Upper lobe of right lung (tissue), 1 donor: ENCODE measurements around the gene PROX1. TPM values are rescaled to one million over a fixed set of nuclear protein-coding genes. Genes with fewer than 3 reads are reported as not detected.

Source experiments
- ATAC-seq: fragments of 200-7000 bp; cut with Tn5 transposase; one replicate; pipeline ENCODE4 v1.9.1; 2020; ENCODE audit warnings: mild to moderate bottlenecking, moderate library complexity
- DNase-seq: peaks from one replicate; pipeline ENCODE4 v3.0.0-alpha.2; 2020
- H3K27ac ChIP-seq: fragments of 200-600 bp; one replicate; pipeline ENCODE4 v1.8.0; 2022
- H3K27me3 ChIP-seq: fragments of 200-600 bp; one replicate; pipeline ENCODE4 v1.8.0; 2022; ENCODE audit warnings: mild to moderate bottlenecking
- H3K36me3 ChIP-seq: fragments of 200-600 bp; one replicate; pipeline ENCODE4 v1.8.0; 2022
- H3K4me1 ChIP-seq: fragments of 200-600 bp; one replicate; pipeline ENCODE4 v1.8.0; 2022
- H3K4me3 ChIP-seq: fragments of 200-600 bp; one replicate; pipeline ENCODE4 v1.8.0; 2022; ENCODE audit warnings: mild to moderate bottlenecking
- H3K9me3 ChIP-seq: fragments of 200-600 bp; one replicate; pipeline ENCODE4 v1.8.0; 2022
- CTCF ChIP-seq: fragments of 200-600 bp; IDR thresholded peaks from one replicate; pipeline ENCODE4 v1.8.0; 2022; ENCODE audit warnings: antibody characterized with exemption
- intact Hi-C: fragments of 100-400 bp; cut with DNase I; formaldehyde crosslinking; loops from one replicate; pipeline ENCODE4 v1.11.0; 2022
- total RNA-seq: library from RNA; stranded (reverse); fragmentation: NEBNext Ultra II Directional; extraction: Animal tissue kit (Norgen Biotek cat#: 25700); gene quantifications from one replicate; pipeline ENCODE4 v1.2.1, GENCODE V29; 2021
- donor health status: DM: no; HTN: yes; CAD: no; lungs with severe emphysema.

PROX1 gene
- total RNA-seq, 1 donor from 2014 or later: 14.1 TPM

- no peak for TF ChIP-seq CTCF
- H3K4me1 ChIP-seq: no peaks in the 10 kb centered on the region
- H3K36me3 ChIP-seq: no peaks in the 10 kb centered on the region
- no peak overlapping the region for H3K27ac ChIP-seq
- intact Hi-C loops: no loop called here
- no peaks in the 10 kb centered on the region for H3K9me3 ChIP-seq
- DNase-seq: no peak
- peaks cover 9% of the 10 kb centered on the region for H3K27me3 ChIP-seq
- ATAC-seq: no peak
- H3K4me3 ChIP-seq: no peak overlapping the region
Observed at GRCh38 chr1:214068979-214069378, 81.2 kb downstream of the PROX1 start.

- intact Hi-C loops: no loop called here
- no peak for TF ChIP-seq CTCF
Observed at GRCh38 chr1:214071469-214071868, 83.7 kb downstream of the PROX1 start.

GRCh38 chr1:214072426-214073157, 84.8 kb downstream of the PROX1 start:
- no peak for TF ChIP-seq CTCF
- Histone ChIP-seq H3K9me3 (no peaks in the 10 kb centered on the region), H3K27ac (no peak overlapping the region), H3K36me3 (no peaks in the 10 kb centered on the region), H3K4me1 (no peaks in the 10 kb centered on the region), H3K27me3 (peaks cover 9% of the 10 kb centered on the region), H3K4me3 (no peak overlapping the region)
- ATAC-seq (no peak), DNase-seq (no peak)
- intact Hi-C loops: no loop called here

More at GRCh38 chr1:214071469-214071868, 83.7 kb downstream of the PROX1 start:
- ATAC-seq: no peak
- H3K27me3 ChIP-seq: peaks cover 9% of the 10 kb centered on the region
- H3K4me3 ChIP-seq: no peak overlapping the region
- no peak overlapping the region for H3K27ac ChIP-seq
- no peak for DNase-seq
- H3K36me3 ChIP-seq: no peaks in the 10 kb centered on the region
- no peaks in the 10 kb centered on the region for H3K9me3 ChIP-seq
- H3K4me1 ChIP-seq: no peaks in the 10 kb centered on the region

GRCh38 chr1:214074477-214074876, 86.7 kb downstream of the PROX1 start:
- H3K27ac ChIP-seq: no peak overlapping the region
- intact Hi-C loops: no loop called here
- no peaks in the 10 kb centered on the region for H3K36me3 ChIP-seq
- H3K9me3 ChIP-seq: no peaks in the 10 kb centered on the region
- TF ChIP-seq CTCF: no peak
- ATAC-seq: no peak
- H3K4me1 ChIP-seq: no peaks in the 10 kb centered on the region
- no peak overlapping the region for H3K4me3 ChIP-seq
- H3K27me3 ChIP-seq: no peaks in the 10 kb centered on the region
- no peak for DNase-seq

- H3K4me1 ChIP-seq: no peaks in the 10 kb centered on the region
- DNase-seq (no peak), ATAC-seq (no peak)
- intact Hi-C loops: no loop called here
- H3K4me3 ChIP-seq: no peak overlapping the region
- H3K36me3 ChIP-seq: no peaks in the 10 kb centered on the region
- TF ChIP-seq CTCF: no peak
- no peaks in the 10 kb centered on the region for H3K27me3 ChIP-seq
- no peak overlapping the region for H3K27ac ChIP-seq
- H3K9me3 ChIP-seq: no peaks in the 10 kb centered on the region
Observed at GRCh38 chr1:214075305-214075998, 87.7 kb downstream of the PROX1 start.
